K562 (cell line): Measurements from ENCODE around the gene MICOS13. TPM values are rescaled to one million over a fixed set of nuclear protein-coding genes. Genes with fewer than 3 reads are reported as not detected.

ENCODE experiments used
- ATF1 ChIP-seq, 2 experiments: fragments of 450-650 bp in 1 of 2; IDR thresholded peaks; 2 replicates each; pipeline ENCODE4 v1.6.1; 2016; ENCODE audit warnings: missing compliant biosample characterization in 1 of 2, missing genetic modification characterization in 1 of 2
- KDM5B ChIP-seq: fragments of 200-600 bp; sonication (generic); IDR thresholded peaks from 2 replicates; pipeline ENCODE4 v1.6.1; 2012; ENCODE audit warnings: low read depth, mild to moderate bottlenecking, moderate library complexity, low read length, control low read depth, inconsistent platforms; ENCODE audit not compliant: insufficient replicate concordance
- MAZ ChIP-seq, 2 experiments: fragments of 450-650 bp in 1 of 2; sonication (generic) in 1 of 2; formaldehyde crosslinking; IDR thresholded peaks in 1 of 2; conservative IDR thresholded peaks in 1 of 2; 2 replicates each; pipeline versions ENCODE4 v1.4.0 to v1.5.0; 2020; ENCODE audit warnings: mild to moderate bottlenecking in 1 of 2, missing genetic modification reagents in 1 of 2
- SNIP1 ChIP-seq: fragments of 450-650 bp; IDR thresholded peaks from 2 replicates; pipeline ENCODE4 v1.7.1; 2017; ENCODE audit warnings: low read depth, mild to moderate bottlenecking
- ZBTB11 ChIP-seq, 3 experiments: fragments of 200-800 bp in 1 of 3; fragments of 250-450 bp in 1 of 3; fragments of 450-650 bp in 1 of 3; sonication (Bioruptor Pico) in 1 of 3; sonication (Bioruptor generic) in 1 of 3; formaldehyde crosslinking in 1 of 3; IDR thresholded peaks; 2 replicates each; pipeline versions ENCODE4 v1.6.1 to v1.8.0; 2016 to 2022; ENCODE audit warnings: mild to moderate bottlenecking in 2 of 3, missing genetic modification characterization in 2 of 3, missing compliant biosample characterization in 1 of 3, moderate library complexity in 1 of 3
- ZBTB40 ChIP-seq, 2 experiments: fragments of 450-650 bp in 1 of 2; sonication (generic) in 1 of 2; formaldehyde crosslinking in 1 of 2; IDR thresholded peaks; 2 replicates each; pipeline versions ENCODE4 v1.7.1 to v1.9.0; 2016 to 2022; ENCODE audit warnings: inconsistent platforms in 1 of 2, mild to moderate bottlenecking in 1 of 2, missing genetic modification reagents in 1 of 2
- ZNF785 ChIP-seq: fragments of 250-450 bp; sonication (Bioruptor Pico); IDR thresholded peaks from 2 replicates; pipeline ENCODE4 v1.4.0; 2020; ENCODE audit warnings: mild to moderate bottlenecking
- polyA plus RNA-seq, 8 experiments: library from polyadenylated mRNA; depleted of rRNA in 4 of 8; stranded (reverse) in 5 of 8; unstranded in 3 of 8; fragments of >200 nt; fragmentation: Nextera tagmentation in 2 of 8; fragmentation: Illumina TruSeq in 1 of 8; extraction: Ambion mirVana in 2 of 8; extraction: Trizol in 1 of 8; gene quantifications; 2 replicates each; pipeline versions ENCODE4 v1.2.1 to v1.2.3, GENCODE V29; 2011 to 2014; ENCODE audit warnings: inconsistent platforms in 1 of 8, missing spikeins in 1 of 8
- total RNA-seq, 7 experiments: library from RNA; depleted of rRNA in 6 of 7; stranded (reverse); fragments of >200 nt in 6 of 7; fragmentation: Illumina TruSeq in 2 of 7; extraction: Trizol in 2 of 7; gene quantifications; 2 replicates each; pipeline versions ENCODE4 v1.2.1 to v1.2.3, GENCODE V29; 2011 to 2021; ENCODE audit warnings: low replicate concordance in 1 of 7
- TF ChIP-seq, protein P1 (sequence below): fragments of 450-650 bp; formaldehyde crosslinking; IDR thresholded peaks from 2 replicates; pipeline ENCODE4 v1.4.0; 2020; ENCODE audit warnings: mild to moderate bottlenecking, moderate library complexity

The MICOS13 gene
- total and polyA plus RNA-seq, 9 of the 15 experiments (the other 6 are each of a cell fraction or from before 2014, with no cell fraction given), result 15.5 to 220 (median 49.4) TPM

DNA sequence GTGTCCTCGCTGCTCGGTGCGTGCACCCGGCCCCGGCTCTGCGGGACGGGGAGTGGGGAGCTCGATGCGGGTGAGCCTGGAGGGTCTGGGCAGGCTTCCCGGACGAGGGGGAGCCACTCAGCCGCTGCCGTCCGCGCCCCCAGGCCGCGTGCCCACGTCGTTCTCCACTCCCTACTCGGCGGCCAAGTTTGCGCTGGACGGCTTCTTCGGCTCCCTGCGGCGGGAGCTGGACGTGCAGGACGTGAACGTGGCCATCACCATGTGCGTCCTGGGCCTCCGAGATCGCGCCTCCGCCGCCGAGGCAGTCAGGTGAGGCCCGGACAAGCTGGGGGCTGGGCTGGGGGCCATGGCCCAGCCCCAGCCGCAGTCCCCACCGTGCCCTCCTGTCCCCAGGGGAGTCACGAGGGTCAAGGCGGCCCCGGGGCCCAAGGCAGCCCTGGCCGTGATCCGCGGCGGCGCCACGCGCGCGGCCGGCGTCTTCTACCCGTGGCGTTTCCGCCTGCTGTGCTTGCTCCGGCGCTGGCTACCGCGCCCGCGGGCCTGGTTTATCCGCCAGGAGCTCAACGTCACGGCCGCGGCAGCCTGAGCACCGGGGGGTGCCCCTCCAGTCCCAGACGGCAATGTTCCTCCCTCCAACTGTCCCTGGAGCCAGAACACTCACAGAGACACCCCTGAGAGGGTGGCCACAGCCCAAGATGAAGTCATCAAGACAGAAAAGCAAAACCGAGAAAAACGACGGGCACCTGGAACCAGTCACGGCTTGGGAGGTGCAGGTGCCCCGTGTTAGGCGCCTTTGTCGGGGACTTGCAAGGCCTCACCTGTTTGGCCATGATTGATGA lies 7.3 kb upstream of the MICOS13 start (continued):
- no peak for TF ChIP-seq KDM5B
- no peak for TF ChIP-seq ZNF785
- no peak for TF ChIP-seq MAZ (CRISPR knock-in tag; conservative IDR thresholded peaks at IDR 0.05 in 1 of 2, IDR thresholded peaks at IDR 0.05 in 1 of 2)
- TF ChIP-seq ZBTB40 (IDR thresholded peaks at IDR 0.05), result no peak
- TF ChIP-seq ZBTB40 (CRISPR knock-in tag; IDR thresholded peaks at IDR 0.05), result no peak
- TF ChIP-seq ZBTB11 (CRISPR knock-in tag; IDR thresholded peaks at IDR 0.05), result 0 out of 6 replicates have a peak, but pooled peaks of 1 of the 3 experiments have one; percentile 29
- TF ChIP-seq, protein P1, sequence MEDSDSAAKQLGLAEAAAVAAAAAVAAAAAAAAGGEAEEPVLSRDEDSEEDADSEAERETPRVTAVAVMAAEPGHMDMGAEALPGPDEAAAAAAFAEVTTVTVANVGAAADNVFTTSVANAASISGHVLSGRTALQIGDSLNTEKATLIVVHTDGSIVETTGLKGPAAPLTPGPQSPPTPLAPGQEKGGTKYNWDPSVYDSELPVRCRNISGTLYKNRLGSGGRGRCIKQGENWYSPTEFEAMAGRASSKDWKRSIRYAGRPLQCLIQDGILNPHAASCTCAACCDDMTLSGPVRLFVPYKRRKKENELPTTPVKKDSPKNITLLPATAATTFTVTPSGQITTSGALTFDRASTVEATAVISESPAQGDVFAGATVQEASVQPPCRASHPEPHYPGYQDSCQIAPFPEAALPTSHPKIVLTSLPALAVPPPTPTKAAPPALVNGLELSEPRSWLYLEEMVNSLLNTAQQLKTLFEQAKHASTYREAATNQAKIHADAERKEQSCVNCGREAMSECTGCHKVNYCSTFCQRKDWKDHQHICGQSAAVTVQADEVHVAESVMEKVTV, result no peak
- no peak for TF ChIP-seq ATF1 (CRISPR knock-in tag; IDR thresholded peaks at IDR 0.05)
- peak; percentile 81 for TF ChIP-seq ATF1 (tag; IDR thresholded peaks at IDR 0.05)
- TF ChIP-seq SNIP1, result no peak
